GM13977 (cell line): Measurements from ENCODE around the gene ARMC10.
"Not testable (repeated sequence)": the region's sequence is repeated elsewhere in the genome, so short reads cannot be mapped to it uniquely, and the experiment has no call there.

Source experiments
- DNase-seq: peaks from one replicate; pipeline ENCODE4 v3.0.0; 2012; ENCODE audit warnings: low spot score
- CTCF ChIP-seq: IDR thresholded peaks from 2 replicates; pipeline ENCODE4 v1.5.1; 2012; ENCODE audit warnings: mild to moderate bottlenecking, control low read depth; ENCODE audit not compliant: insufficient read depth; ENCODE audit errors: extremely low read depth, missing control alignments
- in situ Hi-C: fragments of 300-500 bp; cut with MboI; formaldehyde crosslinking; loops from one replicate; pipeline ENCODE4 v1.12.0; 2022; ENCODE audit warnings: low sequenced_read_pairs, low pct_unique_long_range_greater_than_20kb, mixed read lengths, inconsistent platforms; ENCODE audit not compliant: unreplicated experiment

ARMC10 gene

DNA sequence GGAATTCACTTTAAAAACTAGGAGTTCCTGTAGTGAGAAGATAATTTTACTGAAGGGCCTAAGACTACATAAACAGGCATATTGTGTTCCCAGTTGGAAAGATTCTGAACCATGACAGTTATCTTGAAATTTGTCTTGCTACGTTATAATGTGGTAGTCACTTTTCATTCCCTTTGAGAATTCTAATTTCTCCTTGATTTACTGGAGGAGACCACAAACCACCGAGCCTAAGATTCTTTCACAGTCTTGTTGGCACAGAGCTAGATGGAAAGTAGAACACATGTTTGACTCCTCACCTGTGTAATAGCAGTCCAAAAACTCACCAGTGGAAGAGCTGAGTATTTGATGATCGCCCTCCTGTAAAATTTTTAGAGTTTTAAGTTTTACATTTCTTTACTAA lies 4.9 kb downstream of the ARMC10 start:
- in situ Hi-C loops, result no loop called here
- no peak for TF ChIP-seq CTCF
- DNase-seq, result no peak

GRCh38 chr7:103080923-103081322 lies 6.0 kb downstream of the ARMC10 start:
- DNase-seq, result no peak
- no peak for TF ChIP-seq CTCF
- in situ Hi-C loops, result no loop called here

- no peak for DNase-seq
- in situ Hi-C loops, result no loop called here
- TF ChIP-seq CTCF, result no peak
Measured at GRCh38 chr7:103082497-103082896, 7.6 kb downstream of the ARMC10 start.

GRCh38 chr7:103083210-103083609 lies 8.3 kb downstream of the ARMC10 start:
- TF ChIP-seq CTCF, result no peak
- in situ Hi-C loops, result no loop called here
- DNase-seq, result no peak

- DNase-seq, in situ Hi-C loops: not testable (repeated sequence)
Measured at GRCh38 chr7:103092321-103092720, 17.4 kb downstream of the ARMC10 start.

DNA sequence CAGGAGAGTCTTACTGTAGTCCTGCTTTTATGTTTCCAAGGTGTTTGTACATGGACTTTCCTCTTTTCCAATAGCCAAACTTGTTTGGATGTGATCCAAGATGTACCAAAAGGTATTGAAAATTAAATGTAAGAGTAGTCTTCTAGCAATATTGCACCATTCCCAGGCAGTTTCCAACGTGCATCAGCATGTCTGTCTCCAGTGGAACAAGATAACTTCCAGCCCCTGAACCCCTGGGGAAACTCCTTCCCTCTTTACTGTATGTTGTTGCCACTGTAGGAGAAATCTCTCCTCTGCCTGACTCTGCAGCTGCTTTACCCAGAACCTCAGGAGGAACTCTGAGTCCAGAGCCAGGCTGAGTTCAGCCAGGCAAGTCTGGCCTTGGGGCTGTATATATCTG lies 18.5 kb downstream of the ARMC10 start:
- in situ Hi-C loops, result no loop called here
- DNase-seq, result no peak

DNA sequence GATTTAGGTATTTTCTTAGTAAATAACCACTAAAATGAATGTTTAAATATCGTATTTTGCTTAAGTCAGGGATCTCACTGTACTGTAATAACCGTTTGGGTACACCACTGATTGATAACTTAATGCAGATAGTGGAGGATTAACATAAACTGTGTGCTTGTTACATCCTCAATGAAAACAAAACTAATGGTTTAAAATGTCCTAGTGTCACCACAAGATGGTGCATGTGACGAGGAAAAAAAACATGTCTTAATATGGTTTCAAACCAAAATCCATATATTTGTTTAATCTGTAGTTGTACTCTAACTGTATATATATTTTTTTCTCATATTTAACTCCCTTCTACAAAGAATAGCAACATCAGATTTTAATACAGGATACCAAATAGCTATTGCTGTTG lies 19.2 kb downstream of the ARMC10 start:
- DNase-seq, result no peak
- TF ChIP-seq CTCF, result peak; percentile 17
- in situ Hi-C loops, result no loop called here

More for the DNA sequence above, 18.5 kb downstream of the ARMC10 start:
- TF ChIP-seq CTCF, result no peak

DNA sequence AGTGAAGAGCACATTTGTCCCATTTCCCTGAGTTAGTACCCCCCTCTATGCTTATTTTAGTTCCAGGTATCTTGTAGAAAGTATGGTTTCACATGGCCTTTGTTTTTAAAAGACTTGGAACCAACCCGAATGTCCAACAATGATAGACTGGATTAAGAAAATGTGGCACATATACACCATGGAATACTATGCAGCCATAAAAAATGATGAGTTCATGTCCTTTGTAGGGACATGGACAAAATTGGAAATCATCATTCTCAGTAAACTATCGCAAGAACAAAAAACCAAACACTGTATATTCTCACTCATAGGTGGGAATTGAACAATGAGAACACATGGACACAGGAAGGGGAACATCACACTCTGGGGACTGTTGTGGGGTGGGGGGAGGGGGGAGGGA lies 20.6 kb downstream of the ARMC10 start:
- DNase-seq, in situ Hi-C loops: not testable (repeated sequence)
